Endodermal cell (in vitro differentiated cells): ENCODE measurements around the gene LHCGR. TPM values are rescaled to one million over a fixed set of nuclear protein-coding genes. Genes with fewer than 3 reads are reported as not detected.

Experiments
- DNase-seq: peaks from one replicate; pipeline ENCODE4 v3.0.0-alpha.2; 2017
- H3K27ac ChIP-seq: 2 replicates; pipeline ENCODE4 v1.5.1; 2013; ENCODE audit warnings: mild to moderate bottlenecking, low read depth, low read length, moderate library complexity
- H3K27me3 ChIP-seq: 2 replicates; pipeline ENCODE4 v1.6.1; 2013; ENCODE audit warnings: mild to moderate bottlenecking, low read length, moderate library complexity; ENCODE audit not compliant: insufficient read depth, control insufficient read depth, poor library complexity, severe bottlenecking
- H3K36me3 ChIP-seq: 2 replicates; pipeline ENCODE4 v1.7.0; 2013; ENCODE audit warnings: mild to moderate bottlenecking, low read length, moderate library complexity; ENCODE audit not compliant: control insufficient read depth, insufficient read depth
- H3K4me1 ChIP-seq: one replicate; pipeline ENCODE4 v1.7.0; 2013; ENCODE audit warnings: low read length; ENCODE audit not compliant: control insufficient read depth, insufficient read depth
- H3K4me3 ChIP-seq: 2 replicates; pipeline ENCODE4 v1.5.1; 2013; ENCODE audit warnings: mild to moderate bottlenecking, low read length, moderate library complexity
- H3K9ac ChIP-seq: 2 replicates; pipeline ENCODE4 v1.6.1; 2013; ENCODE audit warnings: mild to moderate bottlenecking, low read length, moderate library complexity; ENCODE audit not compliant: poor library complexity, severe bottlenecking; ENCODE audit errors: extremely low read depth
- H3K9me3 ChIP-seq: 2 replicates; pipeline ENCODE4 v1.6.1; 2013; ENCODE audit warnings: mild to moderate bottlenecking, low read length, moderate library complexity; ENCODE audit not compliant: control insufficient read depth
- H3K27ac Mint-ChIP-seq: 2 replicates; pipeline ENCODE4 v1.8.0; 2020; ENCODE audit warnings: mixed read lengths
- H3K27me3 Mint-ChIP-seq: 2 replicates; pipeline ENCODE4 v1.8.0; 2021; ENCODE audit warnings: mild to moderate bottlenecking, mixed read lengths; ENCODE audit not compliant: insufficient read depth
- H3K36me3 Mint-ChIP-seq: 2 replicates; pipeline ENCODE4 v1.8.0; 2020; ENCODE audit warnings: low read depth, mixed read lengths
- H3K4me1 Mint-ChIP-seq: 2 replicates; pipeline ENCODE4 v1.8.0; 2020; ENCODE audit warnings: mixed read lengths
- H3K4me3 Mint-ChIP-seq: 2 replicates; pipeline ENCODE4 v1.8.0; 2020; ENCODE audit warnings: mild to moderate bottlenecking, moderate library complexity, mixed read lengths
- H3K9me3 Mint-ChIP-seq: 2 replicates; pipeline ENCODE4 v1.8.0; 2020; ENCODE audit warnings: mild to moderate bottlenecking, mixed read lengths
- WGBS, 2 experiments: methylation state at CpG; one replicate each; pipeline versions ENCODE4 v1.1.5 to v1.1.7; 2013; ENCODE audit warnings: missing lambda C conversion rate in 2 of 2, mixed read lengths in 1 of 2; ENCODE audit not compliant: insufficient coverage in 1 of 2, insufficient read length in 1 of 2; 5-methylcytosine and 5-hydroxymethylcytosine counted together
- total RNA-seq, 2 donors: library from RNA; stranded (reverse); fragmentation: NEBNext Ultra II Directional in 1 of 2; extraction: Animal tissue kit (Norgen Biotek cat#: 25700) in 1 of 2; gene quantifications; 2 replicates in 1 of 2; 3 replicates in 1 of 2; pipeline ENCODE4 v1.2.1, GENCODE V29; 2021
- TF ChIP-seq, protein P1 (sequence below): fragments of 200-600 bp; sonication (generic); conservative IDR thresholded peaks from 2 replicates; pipeline ENCODE4 v1.5.0; 2021; ENCODE audit warnings: antibody characterized with exemption, mild to moderate bottlenecking

Gene LHCGR
- total RNA-seq, 2 donors from 2014 or later = not detected

DNA sequence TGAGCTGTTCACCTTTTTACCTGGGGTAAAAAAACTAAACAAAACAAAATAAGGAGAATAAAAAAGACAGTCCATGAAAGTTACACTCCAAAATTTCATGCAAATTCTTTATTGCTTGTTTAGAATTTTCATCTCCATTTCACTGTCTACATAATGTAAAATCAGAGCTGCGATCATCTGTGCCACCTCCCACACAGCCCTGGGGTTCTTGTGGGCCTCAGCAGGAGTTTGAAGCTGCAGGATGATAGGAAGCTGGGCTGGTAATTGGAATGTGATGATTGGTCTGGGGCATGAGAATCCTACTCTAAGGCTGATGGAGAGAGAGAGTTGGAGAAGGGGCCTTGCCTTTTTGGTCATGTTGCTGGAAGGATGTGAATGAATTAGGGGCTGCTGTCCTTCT is 4.2 kb upstream of the LHCGR start:
- no peak overlapping the region for H3K27ac ChIP-seq
- H3K27me3 ChIP-seq = peaks cover 24% of the 10 kb centered on the region
- Mint-ChIP-seq H3K4me3 (no peak overlapping the region), H3K36me3 (no peaks in the 10 kb centered on the region), H3K4me1 (peaks cover 12% of the 10 kb centered on the region), H3K27ac (no peak overlapping the region), H3K9me3 (peaks cover 20% of the 10 kb centered on the region), H3K27me3 (peaks cover 32% of the 10 kb centered on the region)
- no peak overlapping the region for H3K9ac ChIP-seq
- 91 to 100% methylated on average over 1 of the region's 1 CpG for WGBS, 2 experiments
- no peak overlapping the region for H3K4me3 ChIP-seq
- H3K36me3 ChIP-seq = no peaks in the 10 kb centered on the region
- TF ChIP-seq, protein P1, sequence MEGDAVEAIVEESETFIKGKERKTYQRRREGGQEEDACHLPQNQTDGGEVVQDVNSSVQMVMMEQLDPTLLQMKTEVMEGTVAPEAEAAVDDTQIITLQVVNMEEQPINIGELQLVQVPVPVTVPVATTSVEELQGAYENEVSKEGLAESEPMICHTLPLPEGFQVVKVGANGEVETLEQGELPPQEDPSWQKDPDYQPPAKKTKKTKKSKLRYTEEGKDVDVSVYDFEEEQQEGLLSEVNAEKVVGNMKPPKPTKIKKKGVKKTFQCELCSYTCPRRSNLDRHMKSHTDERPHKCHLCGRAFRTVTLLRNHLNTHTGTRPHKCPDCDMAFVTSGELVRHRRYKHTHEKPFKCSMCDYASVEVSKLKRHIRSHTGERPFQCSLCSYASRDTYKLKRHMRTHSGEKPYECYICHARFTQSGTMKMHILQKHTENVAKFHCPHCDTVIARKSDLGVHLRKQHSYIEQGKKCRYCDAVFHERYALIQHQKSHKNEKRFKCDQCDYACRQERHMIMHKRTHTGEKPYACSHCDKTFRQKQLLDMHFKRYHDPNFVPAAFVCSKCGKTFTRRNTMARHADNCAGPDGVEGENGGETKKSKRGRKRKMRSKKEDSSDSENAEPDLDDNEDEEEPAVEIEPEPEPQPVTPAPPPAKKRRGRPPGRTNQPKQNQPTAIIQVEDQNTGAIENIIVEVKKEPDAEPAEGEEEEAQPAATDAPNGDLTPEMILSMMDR = no peak
- DNase-seq = no peak
- H3K9me3 ChIP-seq = no peaks in the 10 kb centered on the region
- H3K4me1 ChIP-seq = no peaks in the 10 kb centered on the region

DNA sequence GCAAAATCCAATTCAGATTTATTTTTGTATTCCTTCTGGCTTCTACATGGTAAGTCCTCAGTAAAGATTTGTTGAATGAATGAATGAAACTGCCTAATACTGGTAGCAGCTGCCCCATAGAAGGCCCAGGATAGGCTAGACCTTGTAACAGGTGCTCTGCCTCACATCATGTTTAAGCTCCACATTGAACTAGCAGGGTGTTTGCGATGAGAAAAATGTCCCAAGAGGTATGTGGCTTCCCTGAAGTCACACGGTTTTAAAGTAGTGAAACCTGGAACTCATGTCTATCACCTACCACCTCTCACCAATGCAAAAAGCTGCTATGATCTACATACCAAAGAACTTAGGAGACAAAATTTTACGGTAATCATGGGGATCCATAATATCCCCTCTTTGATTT is 765 bp upstream of the LHCGR start:
- Mint-ChIP-seq H3K27me3 (peaks cover 38% of the 10 kb centered on the region), H3K4me3 (peak overlapping the region; percentile 49), H3K4me1 (peaks cover 24% of the 10 kb centered on the region), H3K36me3 (no peaks in the 10 kb centered on the region), H3K27ac (no peak overlapping the region), H3K9me3 (peaks cover 1% of the 10 kb centered on the region)
- H3K9ac ChIP-seq = no peak overlapping the region
- TF ChIP-seq, protein P1 = no peak
- H3K27ac ChIP-seq = no peak overlapping the region
- no peak overlapping the region for H3K4me3 ChIP-seq
- H3K27me3 ChIP-seq = peaks cover 28% of the 10 kb centered on the region
- WGBS, 2 experiments = 79 to 80% methylated on average over 2 to 3 of the region's 3 CpGs
- no peaks in the 10 kb centered on the region for H3K36me3 ChIP-seq
- peaks cover 3% of the 10 kb centered on the region for H3K4me1 ChIP-seq
- DNase-seq = no peak
- no peaks in the 10 kb centered on the region for H3K9me3 ChIP-seq

DNA sequence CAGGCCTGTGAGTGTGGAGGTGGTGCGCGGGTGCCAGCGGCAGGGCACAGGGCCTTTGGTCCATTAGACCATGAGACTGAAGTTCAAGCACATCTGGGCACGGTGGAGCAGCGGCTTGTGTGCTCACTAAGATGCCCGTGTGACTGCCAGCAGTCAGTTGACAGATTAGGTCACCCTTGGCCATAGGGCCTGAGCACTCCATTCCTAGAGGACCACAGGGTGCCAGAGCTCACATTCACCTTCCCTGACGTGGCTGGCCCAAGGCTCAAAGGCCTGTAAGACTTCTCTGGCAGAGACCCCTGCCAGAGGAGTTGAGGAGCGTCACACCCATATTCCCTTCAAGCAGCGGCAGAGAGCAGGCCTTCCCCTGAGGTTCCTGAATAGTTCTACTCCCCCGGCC is 650 bp downstream of the LHCGR start:
- peak overlapping the region; percentile 49 for H3K4me3 Mint-ChIP-seq
- Histone ChIP-seq H3K9ac (no peak overlapping the region), H3K36me3 (no peaks in the 10 kb centered on the region), H3K9me3 (no peaks in the 10 kb centered on the region), H3K4me3 (no peak overlapping the region), H3K27me3 (peaks cover 28% of the 10 kb centered on the region), H3K27ac (no peak overlapping the region), H3K4me1 (peaks cover 3% of the 10 kb centered on the region)
- TF ChIP-seq, protein P1 = no peak
- peak; percentile 68 for DNase-seq
- peaks cover 24% of the 10 kb centered on the region for H3K4me1 Mint-ChIP-seq
- H3K9me3 Mint-ChIP-seq = no peaks in the 10 kb centered on the region
- H3K36me3 Mint-ChIP-seq = no peaks in the 10 kb centered on the region
- no peak overlapping the region for H3K27ac Mint-ChIP-seq
- peaks cover 38% of the 10 kb centered on the region for H3K27me3 Mint-ChIP-seq
- 89 to 93% methylated on average over 9 to 10 of the region's 10 CpGs for WGBS, 2 experiments
